Putamen (tissue), 1 donor: ENCODE data around the gene RASAL1.

Source experiments
- DNase-seq: peaks from one replicate; pipeline ENCODE4 v3.0.0-alpha.2; 2016; ENCODE audit warnings: low spot score

Gene RASAL1

GRCh38 chr12:113056631-113057488 is 78.7 kb downstream of the RASAL1 start, which contains the start of gene DTX1:
DTX1 (plus strand) TSS chr12:113056730; CDS start chr12:113058193, 1,463 bp downstream.
- peak; percentile 27 for DNase-seq

- no peak for DNase-seq
These were observed 79.3 kb downstream of the RASAL1 start for GRCh38 chr12:113056381-113056630.

- no peak for DNase-seq
These were observed 79.8 kb downstream of the RASAL1 start for GRCh38 chr12:113055594-113056380.

- no peak for DNase-seq
These were observed 80.5 kb downstream of the RASAL1 start for GRCh38 chr12:113054948-113055486.

GRCh38 chr12:113052326-113052725 is 83.2 kb downstream of the RASAL1 start:
- DNase-seq: no peak

GRCh38 chr12:113051759-113052158 is 83.8 kb downstream of the RASAL1 start:
- no peak for DNase-seq

GRCh38 chr12:113050795-113051194 is 84.8 kb downstream of the RASAL1 start:
- no peak for DNase-seq

GRCh38 chr12:113049976-113050742 is 85.4 kb downstream of the RASAL1 start:
- no peak for DNase-seq
